ENCODE results near the gene COQ10A. TPM values are rescaled to one million over a fixed set of nuclear protein-coding genes. Genes with fewer than 3 reads are reported as not detected.
A peak's percentile ranks its signal among the peaks of the same experiment; 100 is the strongest.

COQ10A gene
- total and polyA plus RNA-seq, 12 donors = 55.5 to 258 (median 147) TPM

DNA sequence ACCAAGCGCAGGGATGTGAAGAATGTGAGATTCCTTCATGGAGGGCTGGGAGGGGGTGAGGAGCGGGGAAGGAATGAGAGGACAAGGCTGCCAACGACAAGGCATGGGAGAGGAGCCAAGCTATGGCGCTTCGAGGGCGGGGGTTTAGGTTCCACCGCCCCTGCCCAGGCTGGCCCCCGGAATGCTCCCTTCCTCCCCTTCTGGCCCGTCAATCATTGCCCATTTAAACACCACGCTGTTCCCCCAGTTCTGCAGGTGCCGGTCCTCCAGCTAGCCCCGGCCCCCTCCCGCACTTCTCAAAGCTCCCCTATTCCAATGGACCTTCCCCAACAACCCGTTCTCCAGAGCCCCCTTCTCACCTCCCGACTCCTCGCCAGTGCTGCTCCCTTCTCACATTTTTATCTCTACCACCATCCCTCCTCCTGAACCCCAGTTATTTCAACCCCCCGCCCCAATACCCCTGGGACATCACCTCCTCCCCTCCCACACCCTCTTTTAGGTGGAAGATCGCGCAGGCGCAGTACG lies 45.4 kb upstream of the COQ10A start:
- 0 to 1% methylated on average over 21 of the region's 21 CpGs for WGBS, 2 donors

GRCh38 chr12:56221757-56222530 lies 44.8 kb upstream of the COQ10A start, which contains the start of gene RNF41:
Gene RNF41, minus strand, starts transcription at chr12:56221922. Its CDS starts 7,875 bp downstream, at chr12:56214047.
- peak; percentile 89 to 94 (median 93) for ATAC-seq
- 0 to 2% methylated on average over 42 of the region's 42 CpGs for WGBS, 2 donors
- Histone ChIP-seq H3K4me1 (peaks cover 4 to 53% (median 39%) of the 10 kb centered on the region in 9 donors), H3K4me3 (peak within 1 kb of the TSS; percentile 39 to 89 (median 77)), H3K27me3 (no peaks in the 10 kb centered on the region), H3K9me3 (no peaks in the 10 kb centered on the region), H3K27ac (peak within 1 kb of the TSS; percentile 81 to 99 (median 95)), H3K36me3 (peaks cover 0 to 20% (median 0%) of the 10 kb centered on the region in 9 donors)
- DNase-seq = peak; percentile 97 to 98
- peak in 6 of 9 donors; percentile 8 to 32 (median 20) for TF ChIP-seq CTCF (IDR thresholded peaks at IDR 0.05)
- intact Hi-C loops (cut with DNase I) = loop anchor here in 5 of 10 donors (2.0 to 5.0 kb wide), 4 partner anchors 35 to 105 kb away; partner anchors contain the start of genes ANKRD52 (in 2 of the 5), ZC3H10 (in 2 of the 5), RPL41 (in 1 of the 5) and SMARCC2 (in 1 of the 5)

More for the DNA sequence above, 45.4 kb upstream of the COQ10A start:
- H3K36me3 ChIP-seq = peaks cover 0 to 22% (median 0%) of the 10 kb centered on the region in 9 donors
- intact Hi-C loops (cut with DNase I) = loop anchor here in 4 of 10 donors (5.0 kb wide), 3 partner anchors 34 to 104 kb away; partner anchors contain the start of genes ANKRD52 (in 2 of the 4), RPL41 (in 1 of the 4), SMARCC2 (in 1 of the 4) and ZC3H10 (in 1 of the 4)
- no peaks in the 10 kb centered on the region for H3K27me3 ChIP-seq
- peak; percentile 3 to 50 (median 24) for ATAC-seq
- peak overlapping the region; percentile 81 to 99 (median 95) for H3K27ac ChIP-seq
- H3K9me3 ChIP-seq = no peaks in the 10 kb centered on the region
- no peak for TF ChIP-seq CTCF (IDR thresholded peaks at IDR 0.05)
- peak overlapping the region; percentile 39 to 89 (median 77) for H3K4me3 ChIP-seq
- DNase-seq = peak; percentile 49 to 58
- H3K4me1 ChIP-seq = peaks cover 4 to 53% (median 39%) of the 10 kb centered on the region in 9 donors

GRCh38 chr12:56222531-56222895 lies 44.2 kb upstream of the COQ10A start:
- DNase-seq (no peak), ATAC-seq (no peak)
- TF ChIP-seq CTCF (IDR thresholded peaks at IDR 0.05) = no peak
- Histone ChIP-seq H3K4me3 (peak overlapping the region; percentile 39 to 89 (median 77)), H3K27me3 (no peaks in the 10 kb centered on the region), H3K4me1 (peaks cover 4 to 53% (median 39%) of the 10 kb centered on the region in 9 donors), H3K36me3 (peaks cover 0 to 20% (median 0%) of the 10 kb centered on the region in 9 donors), H3K27ac (peak overlapping the region; percentile 81 to 99 (median 95)), H3K9me3 (no peaks in the 10 kb centered on the region)
- intact Hi-C loops (cut with DNase I) = loop anchor here in 5 of 10 donors (2.0 to 5.0 kb wide), 4 partner anchors 35 to 105 kb away; partner anchors contain the start of genes ANKRD52 (in 2 of the 5), ZC3H10 (in 2 of the 5), RPL41 (in 1 of the 5) and SMARCC2 (in 1 of the 5)
- 7 to 11% methylated on average over 4 of the region's 4 CpGs for WGBS, 2 donors

GRCh38 chr12:56223571-56224101 lies 43.1 kb upstream of the COQ10A start:
- DNase-seq (no peak), ATAC-seq (no peak)
- intact Hi-C loops (cut with DNase I) = loop anchor here in 6 of 10 donors (1.0 to 5.0 kb wide), 7 partner anchors 30 to 106 kb away; partner anchors contain the start of genes ZC3H10 (in 5 of the 6), ANKRD52 (in 2 of the 6), RPL41 (in 1 of the 6) and SMARCC2 (in 1 of the 6)
- H3K27me3 ChIP-seq = no peaks in the 10 kb centered on the region
- peak overlapping the region in 9 of 10 donors; percentile 33 to 99 (median 85) for H3K27ac ChIP-seq
- 26 to 29% methylated on average over 15 of the region's 15 CpGs for WGBS, 2 donors
- peaks cover 0 to 29% (median 0%) of the 10 kb centered on the region in 9 donors for H3K36me3 ChIP-seq
- no peaks in the 10 kb centered on the region for H3K9me3 ChIP-seq
- no peak for TF ChIP-seq CTCF (IDR thresholded peaks at IDR 0.05)
- H3K4me3 ChIP-seq = peak overlapping the region in 8 of 10 donors; percentile 12 to 78 (median 72)
- H3K4me1 ChIP-seq = peaks cover 4 to 53% (median 39%) of the 10 kb centered on the region in 9 donors

Data from heart right ventricle (tissue), 16 donors.